HS-5 (cell line): Measurements from ENCODE around the gene RABGGTB.
A peak's percentile ranks its signal among the peaks of the same experiment; 100 is the strongest.
"Not testable (repeated sequence)": the region's sequence is repeated elsewhere in the genome, so short reads cannot be mapped to it uniquely, and the experiment has no call there.

Experiments used
- DNase-seq: peaks from one replicate; pipeline ENCODE4 v3.0.0-alpha.2; 2012; ENCODE audit warnings: low read depth

RABGGTB gene

DNA sequence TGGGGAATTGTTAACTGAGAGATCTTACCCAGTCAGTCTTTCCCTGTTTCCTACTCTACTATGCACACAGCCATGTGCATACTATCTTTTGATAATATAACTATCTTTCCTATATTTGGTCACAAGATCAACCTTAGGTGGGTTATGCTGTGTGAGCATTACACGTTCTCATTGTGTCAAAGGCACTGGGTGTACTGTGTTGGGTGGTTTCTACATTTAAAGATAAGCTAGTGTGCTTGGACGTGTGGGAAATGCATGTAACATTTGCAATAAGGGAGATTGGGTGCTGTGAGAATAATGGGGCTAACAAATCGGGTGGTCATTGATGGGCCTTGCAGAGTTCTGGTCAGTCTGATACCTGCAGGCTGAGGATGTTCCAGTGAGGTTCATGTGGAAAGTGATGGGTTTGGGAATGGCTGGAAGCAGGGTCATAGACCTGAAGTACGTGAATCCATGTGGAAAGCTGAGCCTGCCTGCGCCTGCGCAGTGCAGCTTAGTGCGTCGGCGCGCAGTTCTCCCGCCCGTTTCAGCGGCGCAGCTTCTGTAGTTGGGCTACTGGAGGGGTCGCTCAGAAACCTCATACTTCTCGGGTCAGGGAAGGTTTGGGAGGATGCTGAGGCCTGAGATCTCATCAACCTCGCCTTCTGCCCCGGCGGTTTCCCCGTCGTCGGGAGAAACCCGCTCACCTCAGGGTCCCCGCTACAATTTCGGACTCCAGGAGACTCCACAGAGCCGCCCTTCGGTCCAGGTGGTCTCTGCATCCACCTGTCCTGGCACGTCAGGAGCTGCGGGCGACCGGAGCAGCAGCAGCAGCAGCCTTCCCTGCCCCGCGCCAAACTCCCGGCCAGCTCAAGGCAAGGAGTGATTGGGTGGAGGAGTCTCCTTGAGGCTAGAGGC is 10.6 kb downstream of the RABGGTB start, which contains the start of gene MSH4:
Gene MSH4, plus strand, starts transcription at position 507 of the 897 bp plus-strand sequence. Its CDS starts 104 bp downstream, at position 611.
- DNase-seq = no peak

DNA sequence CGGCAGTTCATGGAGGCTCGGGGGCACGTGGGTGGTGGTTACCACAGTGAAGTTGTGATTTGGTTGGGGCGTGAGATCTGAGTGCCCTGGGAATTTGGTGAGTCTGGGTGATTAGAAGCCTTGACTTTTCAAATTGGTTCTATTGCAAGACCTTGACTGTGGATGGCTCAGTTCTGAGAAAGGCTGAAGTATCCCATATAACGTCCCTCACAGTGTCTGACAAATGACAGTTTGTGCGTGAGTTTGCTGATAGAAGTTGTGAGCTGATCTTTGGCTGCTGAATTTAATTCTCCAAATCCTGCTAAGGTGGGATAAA is 11.2 kb downstream of the RABGGTB start:
- no peak for DNase-seq

GRCh38 chr1:75797606-75798216 is 11.7 kb downstream of the RABGGTB start:
- no peak for DNase-seq

- DNase-seq = not testable (repeated sequence)
These were observed 15.4 kb downstream of the RABGGTB start for GRCh38 chr1:75801480-75801879.

GRCh38 chr1:75808921-75809320 is 22.9 kb downstream of the RABGGTB start:
- no peak for DNase-seq

DNA sequence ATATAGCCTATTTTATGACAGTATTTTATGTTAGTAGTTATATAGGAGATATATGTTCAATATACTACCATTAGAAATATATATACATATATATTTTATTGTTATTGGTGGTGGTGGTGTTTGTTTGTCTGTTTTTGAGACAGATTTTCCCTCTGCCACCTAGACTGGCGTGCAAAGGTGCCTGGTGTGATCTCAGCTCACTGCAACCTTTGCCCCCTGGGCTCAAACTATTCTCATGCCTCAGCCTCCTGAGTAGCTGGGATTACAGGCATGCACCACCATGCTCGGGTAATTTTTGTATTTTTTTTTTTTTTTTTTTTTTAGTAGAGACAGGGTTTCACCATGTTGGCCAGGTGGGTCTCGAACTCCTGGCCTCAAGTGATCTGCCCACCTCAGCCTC is 24.1 kb downstream of the RABGGTB start:
- DNase-seq = not testable (repeated sequence)

DNA sequence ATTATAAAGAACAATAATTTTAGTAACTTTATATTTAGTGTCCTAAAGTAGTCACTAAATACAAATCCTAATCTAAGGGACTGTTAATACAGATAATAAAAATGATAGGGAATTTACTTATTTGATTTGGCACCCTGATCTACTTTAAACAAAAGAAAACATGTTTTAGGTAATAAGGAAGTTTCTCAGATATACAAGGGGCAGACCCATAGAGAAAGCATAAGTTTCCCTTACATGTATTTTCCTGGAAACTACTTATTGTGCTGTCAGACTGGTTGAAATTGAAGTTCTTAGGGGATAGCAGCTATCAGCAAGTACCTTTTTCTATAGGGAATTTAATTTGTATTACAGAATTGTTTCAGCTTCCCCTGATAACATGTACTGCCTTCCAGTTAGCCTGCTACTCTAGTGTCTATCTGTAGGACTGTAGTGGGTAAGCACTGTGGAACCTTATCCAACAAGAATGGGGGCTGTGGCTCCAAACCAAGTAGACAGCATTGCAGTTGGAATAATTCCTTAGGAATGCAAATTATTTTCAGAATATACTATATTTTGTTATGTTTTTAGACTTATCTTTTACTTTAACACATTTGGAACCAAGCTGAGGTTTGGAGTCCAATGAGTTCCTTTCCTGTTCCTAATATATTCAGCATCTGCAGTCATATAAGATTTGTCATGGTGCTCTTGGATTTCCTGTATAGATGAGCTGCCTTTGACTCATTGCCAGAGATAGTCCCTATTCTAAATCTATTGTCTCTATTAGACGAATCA is 25.3 kb downstream of the RABGGTB start:
- peak; percentile 69 for DNase-seq

DNA sequence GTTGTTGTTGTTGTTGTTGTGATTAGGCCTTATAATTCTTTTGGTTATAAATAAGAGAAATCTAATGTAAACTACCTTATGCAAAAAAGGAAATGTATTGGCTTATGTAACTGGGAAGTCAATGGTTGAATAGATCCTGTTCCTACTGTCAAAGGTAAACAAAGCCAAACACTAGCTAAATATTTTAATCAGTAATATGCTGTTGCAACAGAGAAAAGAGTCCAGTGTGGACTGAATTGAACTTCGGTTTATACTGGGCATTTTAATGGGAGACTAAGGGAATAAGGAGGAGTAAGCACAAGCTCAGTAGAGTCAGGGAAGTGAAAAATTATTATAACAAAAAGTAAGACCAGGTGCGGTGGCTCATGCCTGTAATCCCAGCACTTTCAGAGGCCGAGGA is 26.0 kb downstream of the RABGGTB start:
- no peak for DNase-seq

- not testable (repeated sequence) for DNase-seq
These were observed 37.5 kb downstream of the RABGGTB start for GRCh38 chr1:75823596-75823995.

GRCh38 chr1:75836528-75837100 is 50.6 kb downstream of the RABGGTB start:
- no peak for DNase-seq

GRCh38 chr1:75838079-75838478 is 52.0 kb downstream of the RABGGTB start:
- DNase-seq = no peak

DNA sequence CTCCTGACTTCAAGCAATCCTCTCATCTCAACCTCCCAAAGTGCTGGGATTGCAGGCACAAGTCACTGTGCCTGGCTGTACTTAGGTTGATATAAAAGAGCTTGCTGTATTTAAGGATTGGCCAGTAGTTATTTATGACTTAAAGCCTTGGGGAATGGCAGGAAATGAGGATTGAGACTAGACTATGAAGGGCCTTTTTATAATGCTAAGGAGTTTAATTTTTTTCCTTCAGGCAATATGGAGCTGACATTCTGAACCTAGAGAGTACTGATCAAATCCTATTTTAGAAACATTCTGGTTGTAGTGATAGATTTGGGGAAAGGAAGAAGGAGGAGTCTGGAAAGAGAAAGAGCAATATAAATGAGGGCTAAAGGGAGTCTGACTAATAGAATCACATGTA is 55.4 kb downstream of the RABGGTB start:
- no peak for DNase-seq
